ENCODE results near the gene IKBKG.
"Not testable (repeated sequence)": the region's sequence is repeated elsewhere in the genome, so short reads cannot be mapped to it uniquely, and the experiment has no call there.

Gene IKBKG

DNA sequence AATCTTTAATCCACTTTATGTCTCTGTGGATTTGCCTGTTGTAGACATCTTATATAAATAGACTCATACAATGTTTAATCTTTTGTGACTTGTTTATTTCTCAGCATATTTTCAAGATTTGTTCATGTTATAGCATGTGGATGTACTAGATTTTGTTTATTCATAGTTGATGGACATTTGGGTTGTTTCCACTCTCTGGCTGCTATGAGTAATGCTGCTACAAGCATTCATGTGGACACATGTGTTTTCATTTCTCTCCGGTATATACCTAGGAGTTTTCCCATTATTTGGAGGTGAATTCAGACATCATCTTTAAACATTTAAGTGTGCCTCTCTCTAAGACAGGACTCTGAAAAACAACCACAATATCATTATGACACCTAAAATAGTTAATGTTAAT lies 2.3 kb downstream of the IKBKG start:
- DNase-seq (ENCODE audit: extremely low spot score) = no peak
- TF ChIP-seq, protein P1, sequence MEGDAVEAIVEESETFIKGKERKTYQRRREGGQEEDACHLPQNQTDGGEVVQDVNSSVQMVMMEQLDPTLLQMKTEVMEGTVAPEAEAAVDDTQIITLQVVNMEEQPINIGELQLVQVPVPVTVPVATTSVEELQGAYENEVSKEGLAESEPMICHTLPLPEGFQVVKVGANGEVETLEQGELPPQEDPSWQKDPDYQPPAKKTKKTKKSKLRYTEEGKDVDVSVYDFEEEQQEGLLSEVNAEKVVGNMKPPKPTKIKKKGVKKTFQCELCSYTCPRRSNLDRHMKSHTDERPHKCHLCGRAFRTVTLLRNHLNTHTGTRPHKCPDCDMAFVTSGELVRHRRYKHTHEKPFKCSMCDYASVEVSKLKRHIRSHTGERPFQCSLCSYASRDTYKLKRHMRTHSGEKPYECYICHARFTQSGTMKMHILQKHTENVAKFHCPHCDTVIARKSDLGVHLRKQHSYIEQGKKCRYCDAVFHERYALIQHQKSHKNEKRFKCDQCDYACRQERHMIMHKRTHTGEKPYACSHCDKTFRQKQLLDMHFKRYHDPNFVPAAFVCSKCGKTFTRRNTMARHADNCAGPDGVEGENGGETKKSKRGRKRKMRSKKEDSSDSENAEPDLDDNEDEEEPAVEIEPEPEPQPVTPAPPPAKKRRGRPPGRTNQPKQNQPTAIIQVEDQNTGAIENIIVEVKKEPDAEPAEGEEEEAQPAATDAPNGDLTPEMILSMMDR (IDR thresholded peaks at IDR 0.05; ENCODE audit: control extremely low read depth, extremely low read depth, low read depth, missing control alignments) = no peak
- ChIA-PET CTCF (no interaction called here), POLR2A (no interaction called here)

DNA sequence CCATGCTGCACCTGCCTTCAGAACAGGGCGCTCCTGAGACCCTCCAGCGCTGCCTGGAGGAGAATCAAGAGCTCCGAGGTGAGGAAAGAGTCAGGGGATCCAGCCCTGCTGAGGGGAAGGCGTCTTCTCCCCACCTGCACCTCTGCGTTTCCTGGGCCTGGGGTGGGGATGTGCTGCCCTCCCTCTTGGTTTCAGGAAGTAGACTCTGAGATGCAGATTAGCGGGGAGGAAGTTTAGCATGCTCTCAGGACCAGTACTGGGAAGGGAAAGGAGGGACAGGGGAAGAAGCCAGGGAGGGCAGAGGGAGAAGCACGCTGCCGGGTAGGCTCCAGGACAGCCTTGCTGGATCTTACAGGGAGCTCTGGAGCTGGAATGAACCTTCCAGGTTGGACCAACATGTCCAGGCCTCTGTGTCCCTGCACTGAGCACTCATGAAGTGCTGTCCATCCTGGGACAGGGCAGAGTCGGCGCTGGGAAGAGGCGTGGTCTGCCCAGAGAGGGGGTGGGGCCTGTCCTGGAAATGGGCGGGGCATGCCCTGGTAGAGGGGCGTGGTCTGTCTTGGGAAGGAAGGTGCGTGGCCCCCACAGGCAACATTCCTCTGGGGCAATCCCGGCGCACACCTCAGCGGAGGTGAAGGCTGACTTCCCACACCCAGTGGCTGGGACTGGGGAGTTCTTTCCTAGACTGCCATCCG lies 4.8 kb downstream of the IKBKG start:
- CTCF ChIA-PET; DNase-seq (ENCODE audit: extremely low spot score); POLR2A ChIA-PET: not testable (repeated sequence)

DNA sequence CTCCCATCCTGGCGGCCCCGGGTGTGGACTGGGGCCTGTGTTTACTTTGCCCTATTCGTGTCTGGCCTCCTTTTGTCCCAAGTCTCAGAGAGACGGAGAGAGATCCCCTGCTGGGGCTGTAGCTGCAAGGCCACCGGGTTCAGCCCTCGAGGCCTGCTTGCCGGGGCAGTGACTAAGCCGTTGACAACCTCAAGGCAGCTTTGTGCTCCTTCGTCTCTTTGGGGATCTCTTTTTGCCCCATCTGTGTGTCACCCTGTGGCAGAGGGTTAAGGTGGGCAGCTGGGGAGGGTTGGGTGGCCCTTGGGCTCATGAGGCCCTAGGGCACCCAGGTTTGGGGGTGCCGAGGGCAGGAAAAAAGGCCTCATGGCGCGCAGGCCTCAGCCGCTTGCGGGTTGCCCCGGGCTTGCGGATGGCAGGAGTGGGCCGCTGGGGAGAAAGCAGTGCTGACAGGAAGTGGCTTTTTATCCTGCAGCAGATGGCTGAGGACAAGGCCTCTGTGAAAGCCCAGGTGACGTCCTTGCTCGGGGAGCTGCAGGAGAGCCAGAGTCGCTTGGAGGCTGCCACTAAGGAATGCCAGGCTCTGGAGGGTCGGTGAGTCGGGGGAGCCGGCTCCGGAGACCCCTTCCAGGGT lies 10.8 kb downstream of the IKBKG start:
- DNase-seq (ENCODE audit: extremely low spot score); CTCF ChIA-PET; POLR2A ChIA-PET: not testable (repeated sequence)

- DNase-seq (ENCODE audit: extremely low spot score); POLR2A ChIA-PET; CTCF ChIA-PET: not testable (repeated sequence)
Measured at GRCh38 chrX:154558896-154559295, 11.5 kb downstream of the IKBKG start.

DNA sequence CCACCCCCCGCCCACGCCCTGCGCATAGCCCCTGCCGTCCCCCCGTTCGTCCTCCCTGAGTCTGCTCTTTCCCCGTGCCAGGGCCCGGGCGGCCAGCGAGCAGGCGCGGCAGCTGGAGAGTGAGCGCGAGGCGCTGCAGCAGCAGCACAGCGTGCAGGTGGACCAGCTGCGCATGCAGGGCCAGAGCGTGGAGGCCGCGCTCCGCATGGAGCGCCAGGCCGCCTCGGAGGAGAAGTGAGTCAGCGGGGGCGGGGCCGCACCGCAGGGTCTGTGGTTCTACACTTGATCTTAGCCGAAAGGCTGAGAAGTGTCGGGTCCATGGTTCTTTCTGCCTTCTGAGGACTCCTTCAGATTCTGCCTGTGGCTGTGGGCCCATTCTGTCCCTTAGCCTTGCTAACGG lies 12.9 kb downstream of the IKBKG start:
- POLR2A ChIA-PET; CTCF ChIA-PET; DNase-seq (ENCODE audit: extremely low spot score): not testable (repeated sequence)

- DNase-seq (ENCODE audit: extremely low spot score); CTCF ChIA-PET; POLR2A ChIA-PET: not testable (repeated sequence)
Measured at GRCh38 chrX:154562295-154562694, 14.9 kb downstream of the IKBKG start.

- CTCF ChIA-PET, POLR2A ChIA-PET: not testable (repeated sequence)
Measured at GRCh38 chrX:154570361-154570760, 22.9 kb downstream of the IKBKG start.

GRCh38 chrX:154573061-154573460 lies 25.6 kb downstream of the IKBKG start:
- POLR2A ChIA-PET, CTCF ChIA-PET: not testable (repeated sequence)

More at GRCh38 chrX:154570361-154570760, 22.9 kb downstream of the IKBKG start:
- not testable (repeated sequence) for DNase-seq (ENCODE audit: extremely low spot score)

DNA sequence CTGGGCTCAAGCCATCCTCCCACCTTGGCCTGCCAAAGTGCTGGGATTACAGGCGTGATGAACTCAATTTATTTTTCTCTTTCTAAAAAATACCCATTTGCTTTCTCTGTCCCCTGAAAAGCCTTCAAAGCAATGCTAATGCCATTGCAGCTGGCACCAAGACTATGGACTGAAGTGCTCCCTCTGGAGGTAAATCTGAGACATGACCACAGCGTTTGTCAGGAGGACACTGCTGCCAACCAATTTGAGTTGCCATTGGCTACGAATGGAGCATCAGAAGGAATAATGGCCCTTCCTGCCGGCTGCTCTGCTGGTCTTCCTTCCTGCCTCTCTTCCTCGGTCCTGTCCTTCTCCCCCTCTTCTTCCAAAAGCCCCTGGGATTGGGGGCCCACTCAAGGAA lies 27.7 kb downstream of the IKBKG start:
- POLR2A ChIA-PET; DNase-seq (ENCODE audit: extremely low spot score); CTCF ChIA-PET: not testable (repeated sequence)

More at GRCh38 chrX:154573061-154573460, 25.6 kb downstream of the IKBKG start:
- DNase-seq (ENCODE audit: extremely low spot score) = not testable (repeated sequence)

DNA sequence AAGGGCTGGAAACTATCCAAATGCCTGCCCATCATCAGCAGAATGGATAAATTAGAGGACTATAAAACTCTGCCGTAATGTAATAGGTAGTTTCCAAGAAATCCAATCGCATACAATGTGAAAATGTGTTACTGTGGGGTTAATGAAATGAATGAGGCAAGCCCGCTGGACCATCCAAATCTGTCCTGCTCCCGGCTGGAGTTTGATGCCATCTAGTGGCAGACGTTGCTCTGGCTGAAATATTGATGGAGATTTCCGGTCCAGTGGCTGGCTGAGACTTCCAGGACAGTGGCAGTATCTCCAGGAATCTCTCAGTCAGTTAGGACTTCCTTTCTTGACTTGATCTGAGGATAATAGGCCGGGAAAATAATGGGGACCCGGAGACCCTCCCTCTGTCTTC lies 35.6 kb downstream of the IKBKG start:
- DNase-seq (ENCODE audit: extremely low spot score); CTCF ChIA-PET; POLR2A ChIA-PET: not testable (repeated sequence)

DNA sequence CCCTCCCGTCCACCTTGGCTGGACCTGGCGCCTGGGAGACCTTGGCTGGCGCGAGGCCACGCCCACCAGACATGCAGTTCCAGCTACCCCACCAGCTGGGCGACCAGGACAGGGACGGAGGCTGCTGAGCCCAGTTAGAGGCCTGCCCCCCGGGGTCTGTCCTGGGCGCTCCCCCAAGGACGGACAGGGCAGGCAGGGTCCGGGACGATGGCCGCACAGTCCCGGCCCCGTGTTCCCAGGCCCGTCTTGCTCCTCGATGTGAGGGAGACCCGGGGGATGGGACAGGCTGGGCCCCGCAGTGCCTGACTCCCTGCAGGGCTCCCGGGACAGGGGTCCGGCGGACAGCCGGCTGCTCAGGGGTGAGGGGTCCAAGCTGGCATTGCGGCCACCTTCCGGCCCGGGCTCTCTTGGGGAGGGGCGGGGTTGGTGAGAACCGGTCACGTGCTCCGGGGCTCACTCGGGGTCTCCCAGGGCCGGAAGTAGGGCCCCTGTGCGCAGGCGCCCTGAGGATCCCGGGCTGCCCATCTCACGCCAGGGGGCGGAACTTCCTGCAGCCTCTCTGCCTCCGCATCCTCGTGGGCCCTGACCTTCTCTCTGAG lies 37.3 kb downstream of the IKBKG start, which contains the start of gene CTAG1A:
CTAG1A (plus strand) TSS at position 549 of the 599 bp plus-strand sequence. CDS start 74 bp downstream, outside the sequence.
- DNase-seq (ENCODE audit: extremely low spot score); CTCF ChIA-PET; POLR2A ChIA-PET: not testable (repeated sequence)

- DNase-seq (ENCODE audit: extremely low spot score); POLR2A ChIA-PET; CTCF ChIA-PET: not testable (repeated sequence)
Measured at GRCh38 chrX:154590415-154590814, 43.0 kb downstream of the IKBKG start.

DNA sequence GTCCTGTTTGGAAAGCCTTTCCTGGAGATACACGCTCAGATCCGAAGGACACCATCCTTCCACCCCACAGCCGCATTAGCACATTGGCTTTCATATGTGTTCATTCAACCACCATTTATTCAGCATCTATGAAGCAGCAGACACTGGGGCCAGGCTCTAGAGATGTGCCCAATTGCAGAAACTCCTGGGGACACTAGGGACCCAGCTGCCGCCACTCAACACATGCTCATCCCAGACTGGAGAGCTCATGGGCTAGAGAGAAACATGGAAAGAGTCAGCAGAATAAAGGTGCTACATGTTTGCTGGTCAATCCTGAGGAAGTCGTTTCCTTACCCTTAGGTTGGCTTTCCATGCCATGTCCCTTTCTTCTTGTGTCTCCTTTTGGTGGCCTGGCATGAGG lies 45.1 kb downstream of the IKBKG start:
- DNase-seq (ENCODE audit: extremely low spot score) = no peak
- TF ChIP-seq, protein P1 (IDR thresholded peaks at IDR 0.05; ENCODE audit: control extremely low read depth, extremely low read depth, low read depth, missing control alignments) = no peak
- CTCF ChIA-PET = no interaction called here
- POLR2A ChIA-PET = no interaction called here
